Keratinocyte (primary cell): ENCODE measurements around the gene EIF1AD. TPM values are rescaled to one million over a fixed set of nuclear protein-coding genes. Genes with fewer than 3 reads are reported as not detected.
A peak's percentile ranks its signal among the peaks of the same experiment; 100 is the strongest.

Experiments
- DNase-seq: peaks from one replicate; pipeline ENCODE4 v3.0.0-alpha.2; 2011; ENCODE audit warnings: low read depth, missing footprints, low spot score
- FAIRE-seq: peaks from 2 replicates; lab custom pipeline; 2011; peaks lifted over from hg19 to GRCh38; lab: Jason Lieb, UNC
- H2AFZ ChIP-seq: 2 replicates; pipeline ENCODE4 v1.6.0; 2012; ENCODE audit warnings: low read length, control low read depth, inconsistent platforms; ENCODE audit not compliant: control insufficient read depth
- H3K27ac ChIP-seq: 2 replicates; pipeline ENCODE4 v1.5.1; 2011; ENCODE audit warnings: low read length; ENCODE audit not compliant: control insufficient read depth, insufficient read depth
- H3K27me3 ChIP-seq: 3 replicates; pipeline ENCODE4 v1.6.0; 2011; ENCODE audit warnings: low read length; ENCODE audit not compliant: control insufficient read depth, insufficient read depth; ENCODE audit errors: extremely low read depth
- H3K36me3 ChIP-seq, 2 experiments: 2 replicates in 1 of 2; 3 replicates in 1 of 2; pipeline ENCODE4 v1.5.1; 2011; ENCODE audit warnings: low read length in 2 of 2, mild to moderate bottlenecking in 1 of 2; ENCODE audit not compliant: control insufficient read depth in 2 of 2, insufficient read depth in 2 of 2; ENCODE audit errors: extremely low read depth in 1 of 2
- H3K4me1 ChIP-seq: 3 replicates; pipeline ENCODE4 v1.5.1; 2011; ENCODE audit warnings: low read length; ENCODE audit not compliant: control insufficient read depth, insufficient read depth; ENCODE audit errors: extremely low read depth
- H3K4me2 ChIP-seq: 3 replicates; pipeline ENCODE4 v1.6.0; 2011; ENCODE audit warnings: low read depth, low read length; ENCODE audit not compliant: control insufficient read depth, insufficient read depth; ENCODE audit errors: extremely low read depth
- H3K4me3 ChIP-seq, 3 experiments: fragments of 200-600 bp in 1 of 3; sonication (generic) in 1 of 3; 2 replicates in 2 of 3; 3 replicates in 1 of 3; pipeline ENCODE4 v1.5.1; 2011 to 2016; ENCODE audit warnings: low read length in 3 of 3, mild to moderate bottlenecking in 3 of 3, control low read depth in 2 of 3, inconsistent platforms in 1 of 3, low read depth in 1 of 3, mixed read lengths in 1 of 3, mixed run types in 1 of 3, moderate library complexity in 1 of 3; ENCODE audit not compliant: control insufficient read depth in 2 of 3, insufficient read depth in 2 of 3; ENCODE audit errors: extremely low read depth in 1 of 3
- H3K79me2 ChIP-seq: 2 replicates; pipeline ENCODE4 v1.6.0; 2012; ENCODE audit warnings: low read length; ENCODE audit not compliant: control insufficient read depth, insufficient read depth
- H3K9ac ChIP-seq: 3 replicates; pipeline ENCODE4 v1.6.0; 2011; ENCODE audit warnings: low read length; ENCODE audit not compliant: control insufficient read depth, insufficient read depth; ENCODE audit errors: extremely low read depth
- H3K9me1 ChIP-seq: 3 replicates; pipeline ENCODE4 v1.6.0; 2011; ENCODE audit warnings: low read length; ENCODE audit not compliant: control insufficient read depth, insufficient read depth; ENCODE audit errors: extremely low read depth
- H3K9me3 ChIP-seq: 2 replicates; pipeline ENCODE4 v1.5.1; 2012; ENCODE audit warnings: low read depth, low read length; ENCODE audit not compliant: control insufficient read depth
- H4K20me1 ChIP-seq: 3 replicates; pipeline ENCODE4 v1.6.0; 2011; ENCODE audit warnings: low read length; ENCODE audit not compliant: control insufficient read depth, insufficient read depth; ENCODE audit errors: extremely low read depth
- EZH2 ChIP-seq: IDR thresholded peaks from one replicate; pipeline ENCODE4 v1.6.1; 2012; ENCODE audit warnings: inconsistent platforms, mild to moderate bottlenecking, low read length, moderate library complexity
- dilution Hi-C: fragments of 300-500 bp; cut with MboI; formaldehyde crosslinking; loops from one replicate; pipeline ENCODE4 v1.7.0; 2020; ENCODE audit warnings: low sequenced_read_pairs; ENCODE audit not compliant: extremely low pct_ligation_motif_present
- polyA plus RNA-seq, 5 experiments: library from polyadenylated mRNA; depleted of rRNA in 3 of 5; stranded (reverse) in 3 of 5; stranded (forward) in 1 of 5; unstranded in 1 of 5; fragments of >200 nt; gene quantifications; 1 replicate in 1 of 5; 2 replicates in 3 of 5; 3 replicates in 1 of 5; pipeline versions ENCODE4 v1.2.1 to v1.2.3, GENCODE V29; 2011 to 2012; ENCODE audit warnings: missing spikeins in 2 of 5, low read depth in 1 of 5, low replicate concordance in 1 of 5
- TF ChIP-seq, protein P1 (sequence below), 3 experiments: IDR thresholded peaks in 1 of 3; conservative IDR thresholded peaks in 1 of 3; optimal IDR thresholded peaks in 1 of 3; 2 replicates in 2 of 3; 3 replicates in 1 of 3; pipeline versions ENCODE3 to v1.5.1; 2011; ENCODE audit warnings: low read length in 3 of 3, mild to moderate bottlenecking in 3 of 3, moderate library complexity in 2 of 3, control low read depth in 1 of 3, inconsistent platforms in 1 of 3; ENCODE audit not compliant: insufficient read depth in 2 of 3; ENCODE audit errors: extremely low read depth in 1 of 3

Gene EIF1AD
- polyA plus RNA-seq, 1 donor (not counting 4 experiments of a cell fraction or from before 2014, with no cell fraction given): 29.6 TPM

DNA sequence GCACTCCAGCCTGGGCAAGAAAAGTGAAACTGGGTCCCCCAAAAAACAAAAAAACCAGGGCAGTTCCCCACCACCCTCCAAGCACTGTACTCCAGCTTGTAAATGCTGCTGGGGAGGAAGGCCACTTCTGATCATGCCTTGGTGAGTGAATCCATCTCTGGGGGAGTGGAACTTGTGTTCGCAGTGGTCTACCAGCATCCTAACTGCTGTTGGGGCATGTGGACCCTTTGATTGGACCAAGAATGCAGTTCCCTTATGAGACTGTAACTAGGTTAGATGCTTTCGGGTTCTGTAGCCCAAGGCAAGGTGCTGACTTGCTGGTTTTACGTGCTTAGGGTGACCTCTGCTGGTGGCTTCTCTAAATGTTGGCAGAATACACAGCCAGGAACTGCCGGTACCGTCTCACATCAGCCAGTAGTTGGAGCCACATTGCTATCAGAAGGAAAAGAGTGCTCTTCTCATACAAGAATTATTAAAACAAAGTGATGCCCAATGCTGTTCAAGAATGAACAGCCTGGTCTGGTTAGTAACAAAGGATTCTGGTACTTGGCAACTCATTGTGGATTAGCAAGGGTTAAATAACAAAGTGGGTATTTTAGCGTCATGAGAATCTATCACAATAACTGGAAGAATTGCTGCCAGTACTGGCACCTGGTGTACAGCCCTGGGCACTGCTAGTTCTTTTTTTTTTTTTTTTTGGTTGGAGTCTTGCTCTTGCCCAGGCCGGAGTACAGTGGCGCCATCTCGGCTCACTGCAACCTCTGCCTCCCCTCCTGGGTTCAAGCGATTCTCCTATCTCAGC, 13.0 kb downstream of the EIF1AD start:
- Histone ChIP-seq H4K20me1 (no peaks in the 10 kb centered on the region), H3K27me3 (no peaks in the 10 kb centered on the region), H3K79me2 (no peaks in the 10 kb centered on the region), H3K9ac (no peak overlapping the region), H3K4me2 (no peak overlapping the region), H3K4me3 (no peak overlapping the region), H3K9me3 (no peaks in the 10 kb centered on the region), H3K36me3 (peaks cover 4 to 5% of the 10 kb centered on the region in 2 experiments), H3K9me1 (no peaks in the 10 kb centered on the region), H3K27ac (no peak overlapping the region), H3K4me1 (no peaks in the 10 kb centered on the region), H2AFZ (no peak overlapping the region)
- FAIRE-seq: peak; percentile 99
- TF ChIP-seq, protein P1, sequence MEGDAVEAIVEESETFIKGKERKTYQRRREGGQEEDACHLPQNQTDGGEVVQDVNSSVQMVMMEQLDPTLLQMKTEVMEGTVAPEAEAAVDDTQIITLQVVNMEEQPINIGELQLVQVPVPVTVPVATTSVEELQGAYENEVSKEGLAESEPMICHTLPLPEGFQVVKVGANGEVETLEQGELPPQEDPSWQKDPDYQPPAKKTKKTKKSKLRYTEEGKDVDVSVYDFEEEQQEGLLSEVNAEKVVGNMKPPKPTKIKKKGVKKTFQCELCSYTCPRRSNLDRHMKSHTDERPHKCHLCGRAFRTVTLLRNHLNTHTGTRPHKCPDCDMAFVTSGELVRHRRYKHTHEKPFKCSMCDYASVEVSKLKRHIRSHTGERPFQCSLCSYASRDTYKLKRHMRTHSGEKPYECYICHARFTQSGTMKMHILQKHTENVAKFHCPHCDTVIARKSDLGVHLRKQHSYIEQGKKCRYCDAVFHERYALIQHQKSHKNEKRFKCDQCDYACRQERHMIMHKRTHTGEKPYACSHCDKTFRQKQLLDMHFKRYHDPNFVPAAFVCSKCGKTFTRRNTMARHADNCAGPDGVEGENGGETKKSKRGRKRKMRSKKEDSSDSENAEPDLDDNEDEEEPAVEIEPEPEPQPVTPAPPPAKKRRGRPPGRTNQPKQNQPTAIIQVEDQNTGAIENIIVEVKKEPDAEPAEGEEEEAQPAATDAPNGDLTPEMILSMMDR (optimal IDR thresholded peaks at IDR 0.05 in 1 of 3, IDR thresholded peaks at IDR 0.05 in 1 of 3, conservative IDR thresholded peaks at IDR 0.05 in 1 of 3; ENCODE audit: extremely low read depth in 1 of 3, insufficient read depth in 2 of 3, low read length in 3 of 3): peak; percentile 93 to 99 (median 98)
- TF ChIP-seq EZH2: no peak
- dilution Hi-C loops: no loop called here
- peak; percentile 92 for DNase-seq

DNA sequence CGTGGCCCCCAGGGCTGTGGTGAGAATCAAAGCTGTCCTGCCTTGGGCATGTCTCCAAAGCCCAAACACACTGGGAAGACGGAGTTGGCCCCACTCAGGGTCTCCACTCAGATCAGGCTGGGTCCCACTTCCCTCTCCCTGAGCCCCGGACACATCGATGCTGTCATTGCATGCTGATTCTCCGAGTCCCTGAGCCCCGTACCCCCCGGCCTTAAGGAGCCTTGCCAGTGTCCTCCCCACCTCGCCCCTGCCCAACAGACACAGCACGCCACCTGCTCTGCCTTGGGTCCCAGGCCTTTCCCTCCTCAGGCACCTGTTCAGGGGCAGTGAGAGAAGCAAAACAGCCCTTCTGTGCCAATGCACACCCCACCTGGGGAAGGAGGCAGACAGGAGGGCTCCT, 14.6 kb downstream of the EIF1AD start:
- dilution Hi-C loops: no loop called here
- DNase-seq (no peak), FAIRE-seq (no peak)
- Histone ChIP-seq H4K20me1 (no peaks in the 10 kb centered on the region), H3K9ac (no peak overlapping the region), H3K27ac (no peak overlapping the region), H3K4me1 (no peaks in the 10 kb centered on the region), H3K27me3 (no peaks in the 10 kb centered on the region), H3K9me1 (no peaks in the 10 kb centered on the region), H2AFZ (no peak overlapping the region), H3K9me3 (no peaks in the 10 kb centered on the region), H3K79me2 (no peaks in the 10 kb centered on the region), H3K4me2 (no peak overlapping the region), H3K4me3 (no peak overlapping the region), H3K36me3 (peaks cover 4 to 5% of the 10 kb centered on the region in 2 experiments)
- TF ChIP-seq, protein P1 (optimal IDR thresholded peaks at IDR 0.05 in 1 of 3, IDR thresholded peaks at IDR 0.05 in 1 of 3, conservative IDR thresholded peaks at IDR 0.05 in 1 of 3; ENCODE audit: extremely low read depth in 1 of 3, insufficient read depth in 2 of 3, low read length in 3 of 3): no peak
- TF ChIP-seq EZH2: no peak
